ENCODE results near the gene CACNG5. TPM values are rescaled to one million over a fixed set of nuclear protein-coding genes. Genes with fewer than 3 reads are reported as not detected.

CACNG5 gene
- total RNA-seq, 1 donor from 2014 or later: 0.52 TPM

GRCh38 chr17:66928949-66929348, 94.0 kb downstream of the CACNG5 start:
- no peaks in the 10 kb centered on the region for H3K9me3 ChIP-seq (ENCODE audit: control insufficient read depth in 3 of 3, low read length in 3 of 3)
- H3K4me3 ChIP-seq (ENCODE audit: low read length in 3 of 3): no peak overlapping the region
- H3K9ac ChIP-seq (ENCODE audit: low read depth in 1 of 3, low read length in 3 of 3): no peak overlapping the region
- no peak overlapping the region for H3K27ac ChIP-seq (ENCODE audit: low read depth, low read length)
- no peaks in the 10 kb centered on the region for H3K4me1 ChIP-seq (ENCODE audit: control insufficient read depth in 3 of 3, insufficient read depth in 3 of 3, low read length in 3 of 3)
- peaks cover 0 to 7% (median 0%) of the 10 kb centered on the region in 3 donors for H3K27me3 ChIP-seq (ENCODE audit: control insufficient read depth in 3 of 3, insufficient read depth in 3 of 3, low read length in 3 of 3)
- no peaks in the 10 kb centered on the region for H3K36me3 ChIP-seq (ENCODE audit: control insufficient read depth in 3 of 3, insufficient read depth in 3 of 3, low read length in 3 of 3)

- Histone ChIP-seq H3K4me1 (ENCODE audit: control insufficient read depth in 3 of 3, insufficient read depth in 3 of 3, low read length in 3 of 3) (no peaks in the 10 kb centered on the region), H3K27me3 (ENCODE audit: control insufficient read depth in 3 of 3, insufficient read depth in 3 of 3, low read length in 3 of 3) (peaks cover 0 to 7% (median 0%) of the 10 kb centered on the region in 3 donors), H3K27ac (ENCODE audit: low read depth, low read length) (no peak overlapping the region), H3K9ac (ENCODE audit: low read depth in 1 of 3, low read length in 3 of 3) (no peak overlapping the region), H3K4me3 (ENCODE audit: low read length in 3 of 3) (no peak overlapping the region), H3K36me3 (ENCODE audit: control insufficient read depth in 3 of 3, insufficient read depth in 3 of 3, low read length in 3 of 3) (no peaks in the 10 kb centered on the region), H3K9me3 (ENCODE audit: control insufficient read depth in 3 of 3, low read length in 3 of 3) (no peaks in the 10 kb centered on the region)
These were observed 94.7 kb downstream of the CACNG5 start for GRCh38 chr17:66929591-66929990.

GRCh38 chr17:66930933-66931332, 96.0 kb downstream of the CACNG5 start:
- Histone ChIP-seq H3K9ac (ENCODE audit: low read depth in 1 of 3, low read length in 3 of 3) (no peak overlapping the region), H3K27ac (ENCODE audit: low read depth, low read length) (no peak overlapping the region), H3K36me3 (ENCODE audit: control insufficient read depth in 3 of 3, insufficient read depth in 3 of 3, low read length in 3 of 3) (no peaks in the 10 kb centered on the region), H3K9me3 (ENCODE audit: control insufficient read depth in 3 of 3, low read length in 3 of 3) (no peaks in the 10 kb centered on the region), H3K4me3 (ENCODE audit: low read length in 3 of 3) (no peak overlapping the region), H3K27me3 (ENCODE audit: control insufficient read depth in 3 of 3, insufficient read depth in 3 of 3, low read length in 3 of 3) (peaks cover 0 to 7% (median 0%) of the 10 kb centered on the region in 3 donors), H3K4me1 (ENCODE audit: control insufficient read depth in 3 of 3, insufficient read depth in 3 of 3, low read length in 3 of 3) (no peaks in the 10 kb centered on the region)

- Histone ChIP-seq H3K4me1 (ENCODE audit: control insufficient read depth in 3 of 3, insufficient read depth in 3 of 3, low read length in 3 of 3) (no peaks in the 10 kb centered on the region), H3K27ac (ENCODE audit: low read depth, low read length) (no peak overlapping the region), H3K9me3 (ENCODE audit: control insufficient read depth in 3 of 3, low read length in 3 of 3) (no peaks in the 10 kb centered on the region), H3K36me3 (ENCODE audit: control insufficient read depth in 3 of 3, insufficient read depth in 3 of 3, low read length in 3 of 3) (no peaks in the 10 kb centered on the region), H3K9ac (ENCODE audit: low read depth in 1 of 3, low read length in 3 of 3) (no peak overlapping the region), H3K4me3 (ENCODE audit: low read length in 3 of 3) (no peak overlapping the region), H3K27me3 (ENCODE audit: control insufficient read depth in 3 of 3, insufficient read depth in 3 of 3, low read length in 3 of 3) (peaks cover 0 to 7% (median 0%) of the 10 kb centered on the region in 3 donors)
These were observed 97.4 kb downstream of the CACNG5 start for GRCh38 chr17:66932311-66932710.

GRCh38 chr17:66934040-66934439, 99.1 kb downstream of the CACNG5 start:
- Histone ChIP-seq H3K27ac (ENCODE audit: low read depth, low read length) (no peak overlapping the region), H3K9ac (ENCODE audit: low read depth in 1 of 3, low read length in 3 of 3) (no peak overlapping the region), H3K9me3 (ENCODE audit: control insufficient read depth in 3 of 3, low read length in 3 of 3) (no peaks in the 10 kb centered on the region), H3K4me3 (ENCODE audit: low read length in 3 of 3) (no peak overlapping the region), H3K36me3 (ENCODE audit: control insufficient read depth in 3 of 3, insufficient read depth in 3 of 3, low read length in 3 of 3) (no peaks in the 10 kb centered on the region), H3K4me1 (ENCODE audit: control insufficient read depth in 3 of 3, insufficient read depth in 3 of 3, low read length in 3 of 3) (no peaks in the 10 kb centered on the region), H3K27me3 (ENCODE audit: control insufficient read depth in 3 of 3, insufficient read depth in 3 of 3, low read length in 3 of 3) (peaks cover 0 to 10% (median 0%) of the 10 kb centered on the region in 3 donors)

Small RNAs within 50 kb of the gene (small RNA-seq; reads per million reads assigned to genes)
- gene MIR634: not detected
- not detected for gene RNA5SP446

Other genes starting within 250 kb of the CACNG5 start
- 1.6 TPM for gene CACNG4, start 129.6 kb downstream of the CACNG5 start, total RNA-seq
- gene CACNG1, start 209.4 kb downstream of the CACNG5 start, total RNA-seq: 43.3 TPM

Data from skeletal muscle tissue (tissue), 5 donors.